Measurements from ENCODE around the gene FRMPD1.

DNA sequence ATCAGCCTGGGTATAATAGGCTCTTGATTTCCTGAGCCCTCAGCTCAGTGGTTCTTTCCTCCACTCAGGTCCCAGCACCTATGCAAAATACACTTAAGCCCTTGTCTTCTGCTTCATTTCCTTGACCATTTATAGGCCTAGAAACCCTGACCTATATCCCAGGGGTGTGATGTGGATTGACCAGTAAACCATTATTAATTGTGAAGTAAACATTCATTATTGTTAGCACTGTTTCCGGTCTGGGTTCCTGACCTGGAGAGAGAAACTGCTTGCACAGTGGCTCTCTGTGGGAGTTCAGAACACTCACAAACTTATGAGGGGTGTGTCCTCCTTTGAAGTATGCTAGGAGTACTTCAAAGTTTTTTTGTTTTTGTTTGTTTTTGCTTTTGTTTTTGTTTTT, 38.8 kb upstream of the FRMPD1 start:
- no peak for TF ChIP-seq RAD21 (IDR thresholded peaks at IDR 0.05; ENCODE audit: insufficient read depth, low read depth, low read length)
- TF ChIP-seq FOXM1 (IDR thresholded peaks at IDR 0.05; ENCODE audit: low read depth, low read length) = no peak
- no peak for TF ChIP-seq CBX5 (IDR thresholded peaks at IDR 0.05; ENCODE audit: low read depth)
- no peak for TF ChIP-seq CTCF (IDR thresholded peaks at IDR 0.05 in 2 of 3, conservative IDR thresholded peaks at IDR 0.05 in 1 of 3; ENCODE audit: control insufficient read depth in 2 of 3, extremely low read depth in 1 of 3, insufficient read depth in 1 of 3, low read depth in 3 of 3, low read length in 3 of 3)
- TF ChIP-seq, protein P1, sequence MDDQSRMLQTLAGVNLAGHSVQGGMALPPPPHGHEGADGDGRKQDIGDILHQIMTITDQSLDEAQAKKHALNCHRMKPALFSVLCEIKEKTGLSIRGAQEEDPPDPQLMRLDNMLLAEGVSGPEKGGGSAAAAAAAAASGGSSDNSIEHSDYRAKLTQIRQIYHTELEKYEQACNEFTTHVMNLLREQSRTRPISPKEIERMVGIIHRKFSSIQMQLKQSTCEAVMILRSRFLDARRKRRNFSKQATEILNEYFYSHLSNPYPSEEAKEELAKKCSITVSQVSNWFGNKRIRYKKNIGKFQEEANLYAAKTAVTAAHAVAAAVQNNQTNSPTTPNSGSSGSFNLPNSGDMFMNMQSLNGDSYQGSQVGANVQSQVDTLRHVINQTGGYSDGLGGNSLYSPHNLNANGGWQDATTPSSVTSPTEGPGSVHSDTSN (IDR thresholded peaks at IDR 0.05; ENCODE audit: insufficient replicate concordance, low read depth, low read length) = no peak

Data from GM12878 (cell line).